Measurements from ENCODE around the gene SHISA4.
"Not testable (repeated sequence)": the region's sequence is repeated elsewhere in the genome, so short reads cannot be mapped to it uniquely, and the experiment has no call there.

Gene SHISA4

GRCh38 chr1:201850053-201850397 is 38.7 kb upstream of the SHISA4 start:
- H3K9ac ChIP-seq (ENCODE audit: low read length in 2 of 2) = no peak overlapping the region
- H3K9me3 ChIP-seq (ENCODE audit: control insufficient read depth in 2 of 2, low read length in 2 of 2) = no peaks in the 10 kb centered on the region
- no peak overlapping the region for H3K4me3 ChIP-seq (ENCODE audit: low read length in 2 of 2)
- no peaks in the 10 kb centered on the region for H3K4me1 ChIP-seq (ENCODE audit: control insufficient read depth, insufficient read depth, low read length)
- no peak overlapping the region for H3K27ac ChIP-seq (ENCODE audit: low read length)
- H3K36me3 ChIP-seq (ENCODE audit: control insufficient read depth in 2 of 2, insufficient read depth in 2 of 2, low read length in 2 of 2) = peaks cover 31 to 36% of the 10 kb centered on the region in 2 donors
- H3K27me3 ChIP-seq (ENCODE audit: control insufficient read depth in 1 of 2, insufficient read depth in 2 of 2, low read length in 2 of 2) = no peaks in the 10 kb centered on the region

GRCh38 chr1:201851949-201852348 is 36.7 kb upstream of the SHISA4 start:
- Histone ChIP-seq H3K4me3 (ENCODE audit: low read length in 2 of 2) (no peak overlapping the region), H3K27me3 (ENCODE audit: control insufficient read depth in 1 of 2, insufficient read depth in 2 of 2, low read length in 2 of 2) (no peaks in the 10 kb centered on the region), H3K36me3 (ENCODE audit: control insufficient read depth in 2 of 2, insufficient read depth in 2 of 2, low read length in 2 of 2) (peaks cover 41 to 50% of the 10 kb centered on the region in 2 donors), H3K4me1 (ENCODE audit: control insufficient read depth, insufficient read depth, low read length) (no peaks in the 10 kb centered on the region), H3K9me3 (ENCODE audit: control insufficient read depth in 2 of 2, low read length in 2 of 2) (no peaks in the 10 kb centered on the region), H3K9ac (ENCODE audit: low read length in 2 of 2) (no peak overlapping the region), H3K27ac (ENCODE audit: low read length) (no peak overlapping the region)

GRCh38 chr1:201856722-201857121 is 32.0 kb upstream of the SHISA4 start:
- not testable (repeated sequence) for H3K4me1 ChIP-seq (ENCODE audit: control insufficient read depth, insufficient read depth, low read length); H3K27me3 ChIP-seq (ENCODE audit: control insufficient read depth in 1 of 2, insufficient read depth in 2 of 2, low read length in 2 of 2); H3K27ac ChIP-seq (ENCODE audit: low read length); H3K4me3 ChIP-seq (ENCODE audit: low read length in 2 of 2); H3K9ac ChIP-seq (ENCODE audit: low read length in 2 of 2); H3K9me3 ChIP-seq (ENCODE audit: control insufficient read depth in 2 of 2, low read length in 2 of 2)
- H3K36me3 ChIP-seq (ENCODE audit: control insufficient read depth in 2 of 2, insufficient read depth in 2 of 2, low read length in 2 of 2) = peaks cover 54 to 58% of the 10 kb centered on the region in 2 donors

- no peak overlapping the region for H3K27ac ChIP-seq (ENCODE audit: low read length)
- no peak overlapping the region for H3K9ac ChIP-seq (ENCODE audit: low read length in 2 of 2)
- peaks cover 38 to 47% of the 10 kb centered on the region in 2 donors for H3K36me3 ChIP-seq (ENCODE audit: control insufficient read depth in 2 of 2, insufficient read depth in 2 of 2, low read length in 2 of 2)
- no peaks in the 10 kb centered on the region for H3K9me3 ChIP-seq (ENCODE audit: control insufficient read depth in 2 of 2, low read length in 2 of 2)
- H3K27me3 ChIP-seq (ENCODE audit: control insufficient read depth in 1 of 2, insufficient read depth in 2 of 2, low read length in 2 of 2) = no peaks in the 10 kb centered on the region
- no peaks in the 10 kb centered on the region for H3K4me1 ChIP-seq (ENCODE audit: control insufficient read depth, insufficient read depth, low read length)
- no peak overlapping the region for H3K4me3 ChIP-seq (ENCODE audit: low read length in 2 of 2)
Observed at GRCh38 chr1:201859424-201859823, 29.3 kb upstream of the SHISA4 start.

GRCh38 chr1:201861448-201861847 is 27.2 kb upstream of the SHISA4 start:
- Histone ChIP-seq H3K4me1 (ENCODE audit: control insufficient read depth, insufficient read depth, low read length) (no peaks in the 10 kb centered on the region), H3K9me3 (ENCODE audit: control insufficient read depth in 2 of 2, low read length in 2 of 2) (no peaks in the 10 kb centered on the region), H3K27ac (ENCODE audit: low read length) (no peak overlapping the region), H3K9ac (ENCODE audit: low read length in 2 of 2) (no peak overlapping the region), H3K36me3 (ENCODE audit: control insufficient read depth in 2 of 2, insufficient read depth in 2 of 2, low read length in 2 of 2) (peaks cover 26 to 31% of the 10 kb centered on the region in 2 donors), H3K27me3 (ENCODE audit: control insufficient read depth in 1 of 2, insufficient read depth in 2 of 2, low read length in 2 of 2) (no peaks in the 10 kb centered on the region), H3K4me3 (ENCODE audit: low read length in 2 of 2) (no peak overlapping the region)

GRCh38 chr1:201870397-201870796 is 18.3 kb upstream of the SHISA4 start:
- H3K36me3 ChIP-seq (ENCODE audit: control insufficient read depth in 2 of 2, insufficient read depth in 2 of 2, low read length in 2 of 2) = peaks cover 44 to 59% of the 10 kb centered on the region in 2 donors

GRCh38 chr1:201874672-201875071 is 14.0 kb upstream of the SHISA4 start:
- Histone ChIP-seq H3K27me3 (ENCODE audit: control insufficient read depth in 1 of 2, insufficient read depth in 2 of 2, low read length in 2 of 2) (no peaks in the 10 kb centered on the region), H3K36me3 (ENCODE audit: control insufficient read depth in 2 of 2, insufficient read depth in 2 of 2, low read length in 2 of 2) (peaks cover 36 to 43% of the 10 kb centered on the region in 2 donors), H3K4me1 (ENCODE audit: control insufficient read depth, insufficient read depth, low read length) (peaks cover 6% of the 10 kb centered on the region), H3K9me3 (ENCODE audit: control insufficient read depth in 2 of 2, low read length in 2 of 2) (no peaks in the 10 kb centered on the region), H3K27ac (ENCODE audit: low read length) (no peak overlapping the region), H3K9ac (ENCODE audit: low read length in 2 of 2) (no peak overlapping the region), H3K4me3 (ENCODE audit: low read length in 2 of 2) (no peak overlapping the region)

More at GRCh38 chr1:201870397-201870796, 18.3 kb upstream of the SHISA4 start:
- Histone ChIP-seq H3K4me1 (ENCODE audit: control insufficient read depth, insufficient read depth, low read length) (no peaks in the 10 kb centered on the region), H3K9me3 (ENCODE audit: control insufficient read depth in 2 of 2, low read length in 2 of 2) (no peaks in the 10 kb centered on the region), H3K4me3 (ENCODE audit: low read length in 2 of 2) (no peak overlapping the region), H3K9ac (ENCODE audit: low read length in 2 of 2) (no peak overlapping the region), H3K27ac (ENCODE audit: low read length) (no peak overlapping the region), H3K27me3 (ENCODE audit: control insufficient read depth in 1 of 2, insufficient read depth in 2 of 2, low read length in 2 of 2) (no peaks in the 10 kb centered on the region)

- Histone ChIP-seq H3K9ac (ENCODE audit: low read length in 2 of 2) (no peak overlapping the region), H3K4me1 (ENCODE audit: control insufficient read depth, insufficient read depth, low read length) (peaks cover 6% of the 10 kb centered on the region), H3K4me3 (ENCODE audit: low read length in 2 of 2) (no peak overlapping the region), H3K27me3 (ENCODE audit: control insufficient read depth in 1 of 2, insufficient read depth in 2 of 2, low read length in 2 of 2) (no peaks in the 10 kb centered on the region), H3K27ac (ENCODE audit: low read length) (no peak overlapping the region), H3K36me3 (ENCODE audit: control insufficient read depth in 2 of 2, insufficient read depth in 2 of 2, low read length in 2 of 2) (peaks cover 25 to 32% of the 10 kb centered on the region in 2 donors), H3K9me3 (ENCODE audit: control insufficient read depth in 2 of 2, low read length in 2 of 2) (no peaks in the 10 kb centered on the region)
Observed at GRCh38 chr1:201876148-201876818, 12.4 kb upstream of the SHISA4 start.

GRCh38 chr1:201877877-201878401 is 10.8 kb upstream of the SHISA4 start:
- peaks cover 15 to 17% of the 10 kb centered on the region in 2 donors for H3K36me3 ChIP-seq (ENCODE audit: control insufficient read depth in 2 of 2, insufficient read depth in 2 of 2, low read length in 2 of 2)
- H3K27me3 ChIP-seq (ENCODE audit: control insufficient read depth in 1 of 2, insufficient read depth in 2 of 2, low read length in 2 of 2) = no peaks in the 10 kb centered on the region
- H3K9ac ChIP-seq (ENCODE audit: low read length in 2 of 2) = peak overlapping the region in 1 of 2 donors; percentile 21
- no peaks in the 10 kb centered on the region for H3K9me3 ChIP-seq (ENCODE audit: control insufficient read depth in 2 of 2, low read length in 2 of 2)
- no peak overlapping the region for H3K4me3 ChIP-seq (ENCODE audit: low read length in 2 of 2)
- peak overlapping the region; percentile 18 for H3K27ac ChIP-seq (ENCODE audit: low read length)
- peaks cover 6% of the 10 kb centered on the region for H3K4me1 ChIP-seq (ENCODE audit: control insufficient read depth, insufficient read depth, low read length)

- H3K27ac ChIP-seq (ENCODE audit: low read length) = no peak overlapping the region
Observed at GRCh38 chr1:201880928-201881571, 7.6 kb upstream of the SHISA4 start.

GRCh38 chr1:201881617-201882016 is 7.1 kb upstream of the SHISA4 start:
- H3K27ac ChIP-seq (ENCODE audit: low read length) = no peak overlapping the region
- H3K4me3 ChIP-seq (ENCODE audit: low read length in 2 of 2) = no peak overlapping the region
- H3K27me3 ChIP-seq (ENCODE audit: control insufficient read depth in 1 of 2, insufficient read depth in 2 of 2, low read length in 2 of 2) = no peaks in the 10 kb centered on the region
- no peaks in the 10 kb centered on the region for H3K36me3 ChIP-seq (ENCODE audit: control insufficient read depth in 2 of 2, insufficient read depth in 2 of 2, low read length in 2 of 2)
- H3K9me3 ChIP-seq (ENCODE audit: control insufficient read depth in 2 of 2, low read length in 2 of 2) = no peaks in the 10 kb centered on the region
- no peak overlapping the region for H3K9ac ChIP-seq (ENCODE audit: low read length in 2 of 2)
- H3K4me1 ChIP-seq (ENCODE audit: control insufficient read depth, insufficient read depth, low read length) = peaks cover 31% of the 10 kb centered on the region

More at GRCh38 chr1:201880928-201881571, 7.6 kb upstream of the SHISA4 start:
- no peaks in the 10 kb centered on the region for H3K9me3 ChIP-seq (ENCODE audit: control insufficient read depth in 2 of 2, low read length in 2 of 2)
- no peaks in the 10 kb centered on the region for H3K27me3 ChIP-seq (ENCODE audit: control insufficient read depth in 1 of 2, insufficient read depth in 2 of 2, low read length in 2 of 2)
- peaks cover 31% of the 10 kb centered on the region for H3K4me1 ChIP-seq (ENCODE audit: control insufficient read depth, insufficient read depth, low read length)
- no peak overlapping the region for H3K9ac ChIP-seq (ENCODE audit: low read length in 2 of 2)
- H3K4me3 ChIP-seq (ENCODE audit: low read length in 2 of 2) = no peak overlapping the region
- peaks cover 2 to 3% of the 10 kb centered on the region in 2 donors for H3K36me3 ChIP-seq (ENCODE audit: control insufficient read depth in 2 of 2, insufficient read depth in 2 of 2, low read length in 2 of 2)
